NCI-H748 treated with DMSO at 0.1 percent for 48 hours (cell line): Measurements from ENCODE around the gene MGAT5B.
"Not testable (repeated sequence)": the region's sequence is repeated elsewhere in the genome, so short reads cannot be mapped to it uniquely, and the experiment has no call there.

ENCODE experiments used
- DNase-seq: peaks from one replicate; lab custom pipeline; 2025; lab: John Stamatoyannopoulos, UW

MGAT5B gene

DNA sequence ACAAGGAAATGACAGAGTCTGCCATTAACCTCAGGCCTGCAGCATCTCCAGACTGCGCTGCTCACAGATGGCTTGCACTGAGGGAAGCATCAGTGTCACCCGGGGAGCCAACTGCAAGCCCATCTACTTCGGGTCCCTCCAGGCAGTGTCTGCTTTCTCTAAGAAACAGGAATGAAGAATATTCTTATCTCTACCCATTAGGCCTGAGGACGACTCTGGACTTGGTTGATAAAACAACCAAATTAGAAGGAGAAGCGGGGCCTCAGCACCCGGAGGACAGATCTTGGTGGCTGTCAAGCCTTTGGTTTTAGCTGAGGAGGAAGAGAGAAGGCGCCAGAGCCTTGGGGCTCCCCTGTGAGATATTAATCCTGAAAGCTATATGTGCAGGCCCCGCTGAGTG is 19.5 kb upstream of the MGAT5B start:
- DNase-seq = no peak

DNA sequence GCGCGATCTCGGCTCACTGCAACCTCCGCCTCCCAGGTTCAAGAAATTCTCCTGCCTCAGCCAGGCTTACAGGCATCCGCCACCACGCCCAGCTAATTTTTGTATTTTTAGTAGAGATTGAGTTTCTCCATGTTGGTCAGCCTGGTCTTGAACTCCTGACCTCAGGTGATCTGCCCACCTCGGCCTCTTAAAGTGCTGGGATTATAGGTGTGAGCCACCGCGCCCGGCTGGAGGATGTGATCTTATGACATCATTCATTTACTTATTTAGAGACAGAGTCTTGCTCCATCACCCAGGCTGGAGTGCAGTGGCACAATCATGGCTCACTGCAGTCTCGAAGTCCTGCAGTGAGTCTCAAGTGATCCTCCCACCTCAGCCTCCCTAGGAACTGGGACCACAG is 19.0 kb upstream of the MGAT5B start:
- not testable (repeated sequence) for DNase-seq

DNA sequence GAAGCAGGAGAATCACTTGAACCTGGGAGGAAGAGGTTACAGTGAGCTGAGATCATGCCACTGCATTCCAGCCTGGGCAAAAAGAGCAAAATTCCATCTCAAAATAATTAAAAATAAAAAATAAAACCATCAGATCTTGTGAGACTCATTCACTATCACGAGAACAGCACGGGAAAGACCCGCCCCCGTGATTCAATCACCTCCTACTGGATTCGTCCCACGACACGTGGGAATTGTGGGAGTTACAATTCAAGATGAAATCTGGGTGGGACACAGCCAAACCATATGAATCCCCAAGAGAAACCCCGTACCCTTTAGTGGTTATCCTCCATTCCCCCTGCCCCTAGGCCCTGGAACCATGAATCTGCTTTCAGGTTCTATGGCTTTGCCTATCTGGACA is 15.4 kb upstream of the MGAT5B start:
- DNase-seq = no peak

DNA sequence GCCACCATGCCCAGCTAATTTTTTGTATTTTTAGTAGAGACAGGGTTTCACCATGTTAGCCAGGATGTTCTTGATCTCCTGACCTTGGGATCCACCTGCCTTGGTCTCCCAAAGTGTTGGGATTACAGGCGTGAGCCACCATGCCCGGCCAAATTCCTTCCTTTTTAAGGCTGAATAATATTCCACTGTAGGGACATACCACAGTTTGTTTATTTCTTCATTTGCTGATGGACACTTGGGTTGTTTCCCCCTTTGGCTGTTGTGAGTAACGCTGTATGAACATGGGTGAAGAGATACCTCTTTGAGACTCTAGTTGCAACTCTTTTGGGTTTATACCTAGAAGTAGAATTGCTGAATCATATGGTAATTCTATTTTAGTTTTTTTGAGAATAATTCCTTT is 13.1 kb upstream of the MGAT5B start:
- DNase-seq = no peak

DNA sequence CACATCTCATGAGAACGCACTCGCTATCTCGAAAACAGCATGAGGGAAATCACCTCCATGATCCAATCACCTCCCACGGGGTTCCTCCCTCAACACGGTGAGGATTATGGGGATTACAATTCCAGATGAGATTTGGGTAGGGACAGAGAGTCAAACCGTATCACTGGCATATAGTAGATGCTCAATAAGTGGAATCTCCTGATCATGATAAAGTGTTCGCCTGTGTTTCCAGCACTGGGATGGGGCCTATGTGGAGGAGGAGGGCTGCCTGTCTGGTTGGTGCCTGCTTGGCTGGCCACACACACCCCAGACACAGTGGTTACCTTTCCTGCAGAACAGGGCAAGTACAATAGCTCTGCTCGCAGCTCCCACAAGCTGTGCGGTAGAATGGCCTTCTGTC is 6.1 kb upstream of the MGAT5B start:
- DNase-seq = no peak

DNA sequence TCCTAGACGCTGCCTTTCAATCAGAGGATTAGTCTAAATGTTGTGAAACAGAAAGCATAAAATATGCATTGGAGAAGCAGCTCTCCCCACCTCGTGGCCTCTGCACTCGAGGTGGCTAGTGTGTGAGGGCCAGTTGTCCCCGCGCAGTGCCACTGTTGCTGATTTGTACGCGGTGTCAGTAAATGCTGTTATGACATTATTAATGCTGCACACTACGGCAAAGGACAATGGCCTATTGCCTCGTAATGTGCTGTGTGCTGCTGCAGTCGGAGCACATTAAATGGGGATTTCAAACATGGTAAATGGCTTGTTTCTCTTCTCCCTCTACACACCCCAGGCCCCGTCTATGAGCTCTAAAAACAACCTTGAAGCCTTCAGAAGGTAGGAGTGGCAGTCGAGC is 5.7 kb upstream of the MGAT5B start:
- no peak for DNase-seq

DNA sequence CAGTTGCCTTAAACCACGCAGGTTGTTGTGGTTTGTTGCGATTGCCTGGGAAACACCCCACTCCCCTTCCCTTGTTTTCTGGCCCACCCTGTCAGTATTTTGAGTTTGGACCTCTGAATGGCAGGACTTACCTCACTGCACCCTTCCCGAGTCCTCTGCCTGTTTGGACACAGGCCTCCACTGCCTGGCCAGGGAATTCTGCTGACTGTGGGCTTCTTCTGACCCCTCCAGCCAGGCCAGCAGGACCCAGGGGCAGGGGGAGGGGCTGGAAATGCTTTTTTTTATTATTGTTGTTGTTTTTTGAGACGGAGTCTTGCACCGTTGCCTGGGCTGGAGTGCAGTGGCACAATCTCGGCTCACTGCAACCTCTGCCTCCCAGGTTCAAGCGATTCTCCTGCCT is 4.2 kb upstream of the MGAT5B start:
- no peak for DNase-seq

DNA sequence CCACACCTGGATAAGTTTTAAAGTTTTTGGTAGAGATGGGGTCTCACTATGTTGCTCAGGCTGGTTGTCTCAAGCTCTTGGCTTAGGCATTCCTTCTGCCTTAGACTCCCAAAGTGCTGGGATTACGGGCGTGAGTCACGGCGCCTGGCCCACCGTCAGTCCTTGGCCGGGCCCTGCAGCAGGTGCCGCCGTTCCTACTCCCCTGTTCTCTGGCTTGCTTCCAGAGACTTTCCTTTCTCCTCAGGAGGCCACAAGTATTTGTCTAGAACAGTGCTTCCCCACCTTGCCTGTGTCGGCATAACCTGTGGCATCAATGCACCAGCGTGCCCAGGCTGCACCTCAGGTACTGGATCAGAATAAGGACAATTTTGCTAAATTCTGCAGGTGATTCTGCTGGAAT is 3.0 kb upstream of the MGAT5B start:
- no peak for DNase-seq

DNA sequence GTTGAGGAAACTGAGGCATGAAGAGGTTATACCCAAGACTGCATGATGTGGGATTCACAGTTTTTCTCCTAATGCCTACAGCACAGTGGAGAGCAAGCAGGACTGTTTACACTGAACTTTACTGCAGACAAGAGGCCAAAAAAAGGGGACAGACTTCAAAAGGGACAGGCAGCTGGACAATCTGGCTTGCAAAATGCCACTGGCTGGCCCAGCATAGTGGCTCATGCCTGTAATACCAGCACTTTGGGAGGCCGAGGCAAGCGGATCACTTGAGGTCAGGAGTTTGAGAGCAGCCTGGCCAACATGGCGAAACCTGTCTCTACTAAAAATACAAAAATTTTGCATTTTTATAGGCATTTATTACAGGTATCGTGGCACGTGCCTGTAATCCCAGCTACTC is 2.0 kb upstream of the MGAT5B start:
- DNase-seq = no peak

DNA sequence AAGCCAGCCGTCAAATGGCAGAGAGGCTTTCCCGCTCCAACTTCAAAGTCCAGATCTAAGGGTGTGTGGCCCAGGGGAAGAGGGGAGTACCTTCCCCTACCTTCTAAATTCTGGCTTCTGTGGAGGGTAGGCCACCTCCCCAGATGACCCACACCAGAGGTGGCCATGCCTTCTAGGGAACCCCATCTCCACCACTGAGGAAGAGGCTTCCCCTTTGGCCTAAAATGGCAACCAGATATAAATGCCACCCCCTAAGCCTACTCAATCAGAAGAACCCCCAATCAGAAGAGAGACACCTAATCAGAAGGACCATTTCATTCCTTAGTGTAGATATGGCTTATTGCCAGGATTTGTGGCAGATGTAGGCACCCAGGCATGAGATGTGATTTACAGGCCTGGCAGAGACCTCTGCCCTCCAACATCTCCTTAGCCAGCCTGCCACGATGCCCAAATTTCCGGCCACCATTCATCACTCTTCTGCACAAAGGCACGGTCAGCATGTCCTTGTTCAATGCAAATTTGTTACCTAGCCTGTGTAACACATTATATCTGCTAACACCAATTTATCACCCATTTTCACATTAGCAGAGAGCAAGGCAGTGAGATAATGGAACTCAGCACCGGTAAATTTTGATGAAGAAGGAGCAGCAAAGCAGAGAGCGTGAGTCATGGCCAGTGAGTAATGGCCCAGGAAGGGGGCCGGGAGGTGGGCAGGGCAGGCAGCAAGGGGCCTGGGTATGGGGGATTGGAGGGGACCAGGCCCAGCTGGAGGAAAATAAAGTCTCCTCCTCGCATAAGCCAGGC is 1.2 kb upstream of the MGAT5B start:
- no peak for DNase-seq

DNA sequence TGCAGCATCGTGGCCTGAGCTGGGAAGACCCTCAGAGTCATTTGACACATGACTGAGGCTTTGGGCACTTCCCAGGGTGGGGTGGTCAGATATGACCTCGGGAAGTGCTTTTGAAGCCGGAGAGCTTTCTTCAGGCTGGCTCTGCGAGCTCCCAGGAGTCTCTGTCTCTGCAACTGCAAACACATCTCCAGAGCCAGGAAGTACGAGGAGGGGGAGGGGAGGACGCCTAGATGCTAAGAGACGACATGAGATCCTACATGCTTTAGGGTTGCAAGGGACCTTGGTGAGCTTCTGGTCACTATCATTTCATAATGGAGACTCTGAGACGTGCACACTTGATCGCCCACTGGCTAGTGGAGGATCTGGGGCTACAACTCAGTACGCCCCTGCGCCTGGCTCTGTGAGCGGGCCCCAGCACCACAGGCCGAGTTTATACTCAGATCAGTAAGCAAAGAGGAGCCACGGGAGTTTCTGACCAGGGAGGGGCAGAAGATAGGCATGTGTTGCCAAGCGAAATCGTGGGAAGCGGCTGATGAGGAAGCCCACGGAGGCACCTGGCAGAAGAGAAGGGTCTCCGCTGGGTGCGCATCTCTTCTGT is 527 bp upstream of the MGAT5B start:
- no peak for DNase-seq

DNA sequence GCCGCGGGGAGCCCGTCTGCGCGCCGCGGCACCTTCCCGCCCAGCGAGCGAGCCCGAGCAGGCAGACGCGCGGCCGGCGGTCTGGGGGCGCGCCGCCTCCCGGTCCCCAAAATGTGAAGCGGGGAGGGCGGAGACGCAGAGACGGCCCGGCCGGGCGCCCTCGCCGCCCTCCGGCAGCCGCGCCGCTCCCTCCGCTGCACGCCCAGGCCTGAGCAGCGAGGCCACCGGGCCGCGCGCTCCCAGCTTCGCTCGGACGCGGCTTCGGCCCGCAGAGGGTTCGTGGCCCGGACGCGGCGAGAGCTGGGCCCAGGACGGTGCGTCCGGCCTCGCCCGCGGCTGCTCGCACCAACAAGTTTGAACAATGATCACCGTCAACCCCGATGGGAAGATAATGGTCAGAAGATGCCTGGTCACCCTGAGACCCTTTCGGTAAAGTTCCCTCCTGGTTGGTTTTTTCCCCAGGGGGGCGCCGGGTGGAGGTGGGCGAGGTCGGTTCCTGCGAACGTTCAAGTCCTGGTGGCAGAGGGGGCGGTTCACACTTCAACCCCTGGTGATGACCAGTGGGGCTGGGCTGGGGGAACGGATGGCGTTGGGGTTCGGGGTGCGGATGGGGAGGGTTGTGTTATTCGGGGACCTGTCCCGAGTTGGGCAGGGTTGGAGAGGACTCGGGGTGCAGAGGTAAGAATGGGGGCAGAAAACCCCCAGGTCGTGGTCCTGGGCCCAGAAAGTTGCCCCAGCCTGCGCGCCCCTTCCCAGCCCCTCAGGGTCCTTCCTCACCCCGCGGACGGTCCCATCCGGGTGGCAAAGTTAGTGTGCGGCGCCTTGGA is 678 bp downstream of the MGAT5B start:
- no peak for DNase-seq

DNA sequence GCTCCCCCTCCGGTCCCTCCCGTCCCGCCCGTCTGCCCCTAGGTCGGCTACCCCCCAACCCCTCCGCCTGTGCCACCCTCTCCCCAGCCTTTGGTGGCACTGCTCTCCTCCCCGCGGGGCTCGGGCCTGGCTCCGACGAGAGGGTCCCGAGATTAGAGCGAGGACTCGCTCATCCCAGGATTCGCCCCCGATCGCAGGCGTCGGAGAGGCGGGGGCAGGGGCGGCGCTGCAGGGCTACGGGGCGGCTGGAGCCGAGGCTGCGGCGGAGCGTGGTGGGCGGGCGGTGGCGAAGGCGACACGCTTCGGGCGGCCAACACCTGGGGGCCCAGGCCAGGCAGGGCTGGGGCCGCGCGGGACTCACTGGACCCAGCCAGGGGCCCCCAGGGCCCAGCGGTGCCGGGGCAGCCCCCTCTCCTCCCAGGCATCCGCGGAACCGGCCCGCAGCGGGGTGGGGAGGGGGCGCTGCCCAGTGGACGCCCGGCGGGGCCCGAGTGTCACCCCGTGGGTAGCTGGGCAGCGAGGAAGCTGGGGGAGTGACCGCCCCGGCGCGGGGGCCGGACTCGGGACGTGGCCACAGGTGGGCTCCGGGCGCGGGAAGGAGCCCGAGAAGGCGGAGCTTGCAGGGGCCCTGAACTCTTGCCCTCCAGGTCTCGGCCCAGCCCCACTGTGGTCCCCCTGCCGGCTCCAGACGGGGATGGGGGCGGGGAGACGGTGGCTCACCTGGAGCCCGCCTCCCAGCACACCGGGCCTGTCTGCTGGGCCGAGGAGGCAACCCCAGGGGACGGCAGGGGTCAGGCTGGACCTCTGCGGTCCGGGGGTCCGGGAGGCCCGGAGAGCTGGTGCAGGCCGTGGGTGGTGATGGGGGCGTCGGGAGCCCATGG is 1.5 kb downstream of the MGAT5B start:
- no peak for DNase-seq

DNA sequence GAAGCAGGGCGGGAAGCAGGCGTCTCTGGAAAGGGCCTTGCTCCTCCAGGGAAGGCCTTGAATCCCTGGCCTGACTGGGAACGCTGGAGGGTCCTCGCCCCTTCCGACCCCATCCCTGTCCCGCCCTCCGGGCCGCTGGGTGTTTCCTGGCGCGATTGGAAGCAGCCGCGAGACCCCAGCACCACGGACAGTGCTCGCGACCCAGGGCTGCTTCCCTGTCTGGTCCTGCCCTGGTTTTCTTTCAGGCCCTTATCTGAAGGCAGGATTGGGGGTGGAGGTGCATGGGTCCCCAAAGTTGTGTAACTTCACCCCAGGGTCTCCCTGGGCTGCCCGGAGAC is 2.1 kb downstream of the MGAT5B start:
- DNase-seq = no peak

DNA sequence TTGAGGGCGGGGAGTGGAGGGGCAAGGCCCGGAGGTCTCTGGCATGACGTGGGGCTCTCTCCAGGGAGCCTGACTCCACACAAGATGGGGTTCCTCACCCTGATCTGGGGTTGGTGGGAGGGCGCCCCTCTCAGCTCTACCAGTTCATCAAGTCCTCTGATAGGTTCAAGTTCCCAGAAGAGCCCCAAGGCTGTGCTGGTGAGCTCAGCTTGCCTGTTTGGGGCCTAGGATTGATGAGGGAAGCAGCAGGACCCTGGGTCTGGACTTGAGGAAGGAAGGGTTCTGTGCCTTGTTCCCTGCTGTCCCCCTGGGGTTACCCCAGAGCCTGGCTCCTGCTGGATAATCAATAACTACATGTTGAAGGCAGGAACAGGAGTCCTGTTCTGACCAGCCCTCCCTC is 3.5 kb downstream of the MGAT5B start:
- DNase-seq = no peak

DNA sequence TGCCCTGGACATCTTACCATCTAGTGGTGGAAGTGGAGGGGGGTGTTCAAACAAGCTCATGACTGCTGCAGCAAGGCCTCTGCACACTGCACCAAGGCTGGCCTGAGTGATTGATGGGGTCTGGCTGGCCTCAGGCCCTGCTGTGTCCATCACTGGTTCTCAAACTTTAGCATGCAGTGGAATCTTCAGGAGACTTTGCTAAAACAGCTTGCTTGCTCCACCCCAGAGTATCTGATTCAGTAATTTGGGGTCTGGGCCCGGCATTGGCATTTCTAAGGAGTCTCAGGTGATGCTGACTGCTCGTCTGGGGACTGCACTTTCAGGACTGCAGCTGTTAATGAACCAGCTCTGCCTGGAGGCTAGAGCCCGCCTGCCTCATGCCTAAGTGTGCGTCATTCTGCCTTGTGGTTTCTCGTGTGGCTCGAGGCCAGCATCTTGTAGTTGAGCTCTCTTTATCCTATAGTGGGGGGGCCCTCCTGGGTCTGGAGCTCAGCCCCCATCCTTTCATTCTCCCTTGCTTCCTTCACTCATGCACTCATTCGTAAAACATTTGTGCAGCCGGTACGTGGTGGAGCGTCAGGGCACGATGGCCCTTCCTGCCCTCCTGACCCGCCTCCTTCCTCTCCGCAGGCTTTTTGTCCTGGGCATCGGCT is 4.1 kb downstream of the MGAT5B start:
- no peak for DNase-seq

DNA sequence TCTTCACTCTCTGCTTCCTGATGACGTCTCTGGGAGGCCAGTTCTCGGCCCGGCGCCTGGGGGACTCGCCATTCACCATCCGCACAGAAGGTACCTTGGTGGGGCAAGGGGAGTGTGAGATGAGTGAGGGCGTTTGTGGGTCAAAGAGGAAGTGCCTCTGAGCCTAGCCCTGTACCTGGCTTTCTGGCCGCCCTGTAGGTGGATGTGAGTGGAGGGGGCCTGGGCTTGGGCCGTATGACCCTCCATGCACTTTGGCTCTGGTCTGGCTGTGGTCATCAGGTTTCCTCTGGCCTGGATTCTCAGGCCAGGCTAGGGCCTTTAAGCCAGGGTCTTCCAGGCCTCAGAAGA is 4.6 kb downstream of the MGAT5B start:
- DNase-seq = no peak

DNA sequence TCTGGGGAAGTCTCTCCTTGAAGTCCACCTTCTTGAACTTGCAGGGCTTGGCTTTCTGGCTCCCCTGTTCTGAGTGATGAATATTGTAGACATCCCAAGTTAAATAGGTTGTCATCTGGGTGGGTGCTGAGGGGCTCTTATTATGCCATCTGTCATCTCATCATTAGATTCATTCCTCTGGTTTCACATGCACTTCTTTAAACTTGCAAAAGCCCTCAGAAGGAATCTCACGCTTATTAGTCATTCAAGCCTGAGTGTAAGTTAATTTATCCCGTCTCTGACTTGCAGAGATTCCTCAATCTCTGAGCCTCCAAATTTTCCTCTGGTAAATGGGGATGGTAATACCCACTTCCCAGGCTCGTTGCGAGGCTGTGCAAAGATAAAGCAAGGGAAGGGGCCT is 5.7 kb downstream of the MGAT5B start:
- no peak for DNase-seq

DNA sequence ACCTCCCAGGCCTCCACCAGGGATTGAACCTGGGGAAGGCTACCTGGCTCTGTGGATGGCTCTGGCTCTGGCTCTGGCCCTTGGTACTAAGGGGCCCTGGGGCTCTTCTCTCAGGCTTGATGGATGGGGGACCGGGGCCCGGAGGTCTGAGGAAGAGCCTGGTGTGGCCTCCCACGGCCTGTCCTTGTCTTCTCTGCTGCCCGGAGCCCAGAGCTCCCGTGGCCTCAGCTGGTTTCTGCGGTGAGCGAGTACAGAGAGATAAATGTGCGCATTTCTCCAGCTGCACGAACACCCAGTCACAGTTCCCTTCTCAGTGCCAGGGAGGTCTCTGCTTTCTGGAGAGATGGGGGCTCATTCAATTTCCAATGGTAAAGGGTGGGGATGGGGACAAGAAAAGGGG is 9.2 kb downstream of the MGAT5B start:
- no peak for DNase-seq

DNA sequence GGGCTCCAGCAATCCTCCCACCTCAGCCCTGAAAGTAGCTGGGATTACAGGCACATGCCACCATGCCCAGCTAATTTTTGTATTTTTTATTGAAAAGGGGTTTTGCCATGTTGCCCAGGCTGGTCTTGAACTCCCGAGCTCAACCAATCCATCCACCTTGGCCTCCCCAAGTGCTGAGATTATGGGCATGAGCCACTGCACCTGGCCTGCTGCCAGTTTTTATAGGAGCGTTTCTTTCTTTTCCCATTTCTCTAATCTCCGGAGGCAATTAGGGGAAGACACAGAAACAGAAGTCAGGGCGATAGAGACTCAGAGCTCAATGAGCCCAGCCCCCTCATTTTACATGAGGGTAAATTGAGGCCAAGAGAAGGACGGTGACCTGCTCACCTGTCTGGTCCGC is 10.4 kb downstream of the MGAT5B start:
- no peak for DNase-seq

DNA sequence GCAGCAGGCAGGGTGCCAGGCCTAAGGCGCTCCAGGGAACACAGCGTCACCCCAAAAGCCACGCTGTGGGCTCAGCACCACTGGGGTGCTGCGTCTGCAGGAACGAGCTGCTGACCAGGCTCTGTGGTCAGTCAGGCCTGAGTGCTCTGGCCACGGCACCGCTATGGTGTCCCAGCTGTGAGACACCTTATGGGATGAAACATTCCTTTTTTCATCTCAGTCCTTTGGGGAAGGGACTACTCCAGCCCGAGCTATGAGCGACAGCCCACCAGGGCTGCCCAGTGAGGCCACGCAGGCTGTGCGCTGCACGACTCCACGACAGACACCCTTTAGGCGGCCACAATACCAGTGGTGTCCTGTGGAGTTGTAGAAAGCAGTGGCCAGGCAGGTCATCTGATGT is 11.1 kb downstream of the MGAT5B start:
- DNase-seq = no peak

DNA sequence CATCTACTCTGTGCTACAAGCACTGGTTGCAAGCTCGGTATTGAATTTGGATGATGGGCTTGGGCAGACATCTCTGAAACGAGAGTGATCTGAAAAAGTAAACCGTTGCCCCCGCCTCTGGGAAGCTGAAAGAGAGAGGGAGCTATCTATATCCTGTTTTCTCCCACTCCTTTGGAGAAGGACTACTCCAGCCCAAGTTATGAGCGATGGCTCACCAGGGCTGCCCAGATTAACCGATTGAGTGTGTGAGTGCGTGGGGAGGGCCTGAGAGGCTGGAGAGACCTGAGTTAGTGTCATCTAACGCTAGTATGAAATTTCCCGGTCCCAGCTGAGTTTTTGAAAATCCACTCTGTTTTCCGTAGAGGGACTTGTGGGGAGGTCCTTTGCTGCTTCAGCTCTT is 11.5 kb downstream of the MGAT5B start:
- no peak for DNase-seq
